HEK293T (cell line): Measurements from ENCODE around the gene ANK2.

Source experiments
- ARNT ChIP-seq: fragments of 450-650 bp; IDR thresholded peaks from 2 replicates; pipeline ENCODE4 v1.6.1; 2017; ENCODE audit warnings: mild to moderate bottlenecking
- BHLHE40 ChIP-seq: fragments of 450-650 bp; IDR thresholded peaks from 2 replicates; pipeline ENCODE4 v1.6.1; 2016; ENCODE audit warnings: mild to moderate bottlenecking, moderate library complexity, borderline replicate concordance
- CTBP1 ChIP-seq: fragments of 450-650 bp; IDR thresholded peaks from 2 replicates; pipeline ENCODE4 v1.6.1; 2016; ENCODE audit warnings: borderline replicate concordance
- ELF4 ChIP-seq: fragments of 450-650 bp; IDR thresholded peaks from 2 replicates; pipeline ENCODE4 v1.6.1; 2017; ENCODE audit warnings: antibody characterized with exemption
- FOXK2 ChIP-seq: fragments of 450-650 bp; IDR thresholded peaks from 2 replicates; pipeline ENCODE4 v1.6.1; 2016; ENCODE audit warnings: mild to moderate bottlenecking
- FOXM1 ChIP-seq: fragments of 450-650 bp; IDR thresholded peaks from 2 replicates; pipeline ENCODE4 v1.6.1; 2017; ENCODE audit warnings: mild to moderate bottlenecking, borderline replicate concordance
- HDGF ChIP-seq: fragments of 450-650 bp; IDR thresholded peaks from 2 replicates; pipeline ENCODE4 v1.6.1; 2017; ENCODE audit warnings: antibody characterized with exemption, borderline replicate concordance
- L3MBTL2 ChIP-seq: fragments of 450-650 bp; conservative IDR thresholded peaks from 2 replicates; pipeline ENCODE4 v1.6.1; 2016; ENCODE audit warnings: mild to moderate bottlenecking
- LEF1 ChIP-seq: fragments of 450-650 bp; IDR thresholded peaks from 2 replicates; pipeline ENCODE4 v1.6.1; 2017; ENCODE audit warnings: mild to moderate bottlenecking, borderline replicate concordance
- SP1 ChIP-seq: fragments of 450-650 bp; IDR thresholded peaks from 2 replicates; pipeline ENCODE4 v1.6.1; 2017
- SUZ12 ChIP-seq: fragments of 450-650 bp; IDR thresholded peaks from 2 replicates; pipeline ENCODE4 v1.6.1; 2016; ENCODE audit warnings: mild to moderate bottlenecking
- TARDBP ChIP-seq: fragments of 450-650 bp; IDR thresholded peaks from 2 replicates; pipeline ENCODE4 v1.6.1; 2016
- ZNF384 ChIP-seq: fragments of 450-650 bp; IDR thresholded peaks from 2 replicates; pipeline ENCODE4 v1.6.1; 2016

DNA sequence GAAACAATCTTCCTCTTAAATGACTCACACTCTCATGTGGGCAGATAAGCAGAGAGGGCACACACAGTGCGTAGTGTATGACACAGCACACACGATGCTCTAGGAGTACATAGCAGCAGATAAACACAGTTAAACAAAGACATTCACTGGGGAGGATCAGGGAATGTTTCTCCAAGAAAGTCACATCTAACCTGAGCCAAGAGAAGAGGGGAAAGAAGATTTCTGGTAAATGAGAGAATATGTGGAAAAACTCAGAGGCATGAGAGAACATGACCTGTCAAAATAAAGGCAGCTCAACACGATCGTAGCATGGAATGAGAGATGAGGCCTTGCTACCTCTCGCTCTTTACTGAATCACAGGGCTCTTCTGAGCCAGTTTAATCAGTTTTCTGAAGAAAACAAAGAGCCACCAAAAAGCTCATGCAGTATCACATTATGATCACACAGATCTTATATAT, 251.0 kb downstream of the ANK2 start:
- TF ChIP-seq LEF1 (no peak), TARDBP (no peak), ELF4 (no peak), BHLHE40 (no peak), FOXM1 (no peak), ZNF384 (no peak), FOXK2 (no peak), L3MBTL2 (no peak), SP1 (no peak), HDGF (no peak), SUZ12 (no peak), CTBP1 (no peak), ARNT (no peak)
